Smooth muscle cell (in vitro differentiated cells): ENCODE results near the gene CSNK2B. TPM values are rescaled to one million over a fixed set of nuclear protein-coding genes. Genes with fewer than 3 reads are reported as not detected.

Experiments used
- DNase-seq: peaks from one replicate; lab custom pipeline; 2025; ENCODE audit not compliant: unreplicated experiment; lab: John Stamatoyannopoulos, UW
- H2AFZ ChIP-seq: fragments of 200-600 bp; sonication (generic); 2 replicates; pipeline ENCODE4 v1.6.0; 2016; ENCODE audit warnings: antibody characterized with exemption, low read depth, mild to moderate bottlenecking
- H3F3A ChIP-seq: fragments of 200-600 bp; sonication (generic); 2 replicates; pipeline ENCODE4 v1.6.0; 2017; ENCODE audit warnings: antibody characterized with exemption, low read depth
- H3K27ac ChIP-seq: fragments of 200-600 bp; sonication (generic); 2 replicates; pipeline ENCODE4 v1.5.1; 2016; ENCODE audit warnings: low read depth, mild to moderate bottlenecking
- H3K27me3 ChIP-seq: fragments of 200-600 bp; sonication (generic); 2 replicates; pipeline ENCODE4 v1.6.1; 2016; ENCODE audit warnings: low read depth, mild to moderate bottlenecking
- H3K36me3 ChIP-seq: fragments of 200-600 bp; sonication (generic); 2 replicates; pipeline ENCODE4 v1.5.1; 2016; ENCODE audit warnings: low read depth
- H3K4me1 ChIP-seq: fragments of 200-600 bp; sonication (generic); 2 replicates; pipeline ENCODE4 v1.5.1; 2016; ENCODE audit warnings: low read depth
- H3K4me2 ChIP-seq: fragments of 200-600 bp; sonication (generic); 2 replicates; pipeline ENCODE4 v1.6.0; 2016; ENCODE audit warnings: mild to moderate bottlenecking
- H3K4me3 ChIP-seq: fragments of 200-600 bp; sonication (generic); 2 replicates; pipeline ENCODE4 v1.5.1; 2016; ENCODE audit warnings: mild to moderate bottlenecking
- H3K79me2 ChIP-seq: fragments of 200-600 bp; sonication (generic); 2 replicates; pipeline ENCODE4 v1.6.0; 2016; ENCODE audit warnings: low read depth, mild to moderate bottlenecking
- H3K9ac ChIP-seq: fragments of 200-600 bp; sonication (generic); 2 replicates; pipeline ENCODE4 v1.6.0; 2016; ENCODE audit warnings: low read depth
- H3K9me3 ChIP-seq: fragments of 200-600 bp; sonication (generic); replicated peaks from 2 replicates; pipeline ENCODE4 v1.5.1; 2016; ENCODE audit warnings: low read depth
- H4K20me1 ChIP-seq: fragments of 200-600 bp; sonication (generic); 2 replicates; pipeline ENCODE4 v1.6.0; 2016; ENCODE audit warnings: low read depth
- CTCF ChIP-seq: fragments of 200-600 bp; sonication (generic); IDR thresholded peaks from 2 replicates; pipeline ENCODE4 v1.5.1; 2017; ENCODE audit warnings: borderline replicate concordance, mild to moderate bottlenecking, antibody characterized with exemption; ENCODE audit not compliant: insufficient read depth, poor library complexity, severe bottlenecking
- WGBS: methylation state at CpG from one replicate; pipeline ENCODE4 v1.1.7; 2016; ENCODE audit warnings: low lambda C conversion rate; 5-methylcytosine and 5-hydroxymethylcytosine counted together
- polyA plus RNA-seq: library from polyadenylated mRNA; unstranded; fragments of >200 nt; fragmentation: Nextera tagmentation; extraction: Ambion mirVana; gene quantifications from 2 replicates; pipeline ENCODE4 v1.2.1, GENCODE V29; 2016
- total RNA-seq: library from RNA; depleted of rRNA; stranded (reverse); fragments of >200 nt; gene quantifications from 2 replicates; pipeline ENCODE4 v1.2.3, GENCODE V29; 2014

The CSNK2B gene
- total and polyA plus RNA-seq, 2 experiments from 2014 or later = 195 to 313 TPM

GRCh38 chr6:31702405-31702818, 36.5 kb downstream of the CSNK2B start:
- no peaks in the 10 kb centered on the region for H3F3A ChIP-seq
- peaks cover 10% of the 10 kb centered on the region for H3K4me1 ChIP-seq
- no peak for TF ChIP-seq CTCF
- peak overlapping the region; percentile 86 for H3K4me2 ChIP-seq
- DNase-seq = no peak
- H4K20me1 ChIP-seq = peaks cover 5% of the 10 kb centered on the region
- peak overlapping the region; percentile 81 for H3K27ac ChIP-seq
- H2AFZ ChIP-seq = peak overlapping the region; percentile 82
- H3K36me3 ChIP-seq = no peaks in the 10 kb centered on the region
- peak overlapping the region; percentile 71 for H3K4me3 ChIP-seq
- H3K9ac ChIP-seq = peak overlapping the region; percentile 90
- no peaks in the 10 kb centered on the region for H3K27me3 ChIP-seq
- peaks cover 27% of the 10 kb centered on the region for H3K79me2 ChIP-seq
- WGBS = 6% methylated on average over 10 of the region's 10 CpGs
- no peaks in the 10 kb centered on the region for H3K9me3 ChIP-seq

- Histone ChIP-seq H4K20me1 (peaks cover 5% of the 10 kb centered on the region), H3K4me2 (peak within 1 kb of the TSS; percentile 86), H3K79me2 (peaks cover 27% of the 10 kb centered on the region), H2AFZ (peak within 1 kb of the TSS; percentile 82), H3K9ac (peak within 1 kb of the TSS; percentile 90), H3F3A (no peaks in the 10 kb centered on the region), H3K9me3 (no peaks in the 10 kb centered on the region), H3K27ac (peak within 1 kb of the TSS; percentile 81), H3K4me3 (peak within 1 kb of the TSS; percentile 71), H3K27me3 (no peaks in the 10 kb centered on the region), H3K4me1 (peaks cover 10% of the 10 kb centered on the region), H3K36me3 (no peaks in the 10 kb centered on the region)
- TF ChIP-seq CTCF = no peak
- WGBS = 2% methylated on average over 54 of the region's 54 CpGs
- peak; percentile 82 for DNase-seq
Observed at GRCh38 chr6:31702819-31703716, 37.2 kb downstream of the CSNK2B start, which contains the start of gene ABHD16A. TSS of gene ABHD16A (minus strand) at chr6:31703324. CDS start at chr6:31703281, 43 bp downstream.

- Histone ChIP-seq H3K9me3 (no peaks in the 10 kb centered on the region), H4K20me1 (peaks cover 4% of the 10 kb centered on the region), H3K4me3 (no peak overlapping the region), H2AFZ (no peak overlapping the region), H3K27me3 (no peaks in the 10 kb centered on the region), H3F3A (no peaks in the 10 kb centered on the region), H3K9ac (no peak overlapping the region), H3K27ac (no peak overlapping the region), H3K4me2 (no peak overlapping the region), H3K36me3 (no peaks in the 10 kb centered on the region), H3K79me2 (peaks cover 20% of the 10 kb centered on the region), H3K4me1 (peaks cover 10% of the 10 kb centered on the region)
- 89% methylated on average over 6 of the region's 6 CpGs for WGBS
- no peak for DNase-seq
- TF ChIP-seq CTCF = no peak
Observed at GRCh38 chr6:31705931-31706330, 40.1 kb downstream of the CSNK2B start.
